HG02840 (cell line): ENCODE data around the gene FFAR4.

Experiments used
- ATAC-seq: cut with Tn5 transposase; IDR thresholded peaks from one replicate; pipeline ENCODE4 v1.9.1; 2021; ENCODE audit warnings: mild to moderate bottlenecking, moderate library complexity, moderate number of reproducible peaks; ENCODE audit not compliant: unreplicated experiment, low FRiP score

FFAR4 gene

GRCh38 chr10:93570383-93570782 is 3.9 kb downstream of the FFAR4 start:
- no peak for ATAC-seq

GRCh38 chr10:93572606-93573005 is 6.1 kb downstream of the FFAR4 start:
- ATAC-seq = no peak

- no peak for ATAC-seq
Measured at GRCh38 chr10:93573051-93573909, 6.8 kb downstream of the FFAR4 start.

- ATAC-seq = no peak
Measured at GRCh38 chr10:93573924-93574323, 7.5 kb downstream of the FFAR4 start.

GRCh38 chr10:93576888-93577287 is 10.4 kb downstream of the FFAR4 start:
- no peak for ATAC-seq

GRCh38 chr10:93577565-93577964 is 11.1 kb downstream of the FFAR4 start:
- no peak for ATAC-seq

GRCh38 chr10:93579089-93579488 is 12.6 kb downstream of the FFAR4 start:
- no peak for ATAC-seq

GRCh38 chr10:93579985-93580711 is 13.7 kb downstream of the FFAR4 start:
- no peak for ATAC-seq

GRCh38 chr10:93580828-93581227 is 14.4 kb downstream of the FFAR4 start:
- no peak for ATAC-seq

- no peak for ATAC-seq
Measured at GRCh38 chr10:93584445-93584844, 18.0 kb downstream of the FFAR4 start.

GRCh38 chr10:93589648-93590562 is 23.4 kb downstream of the FFAR4 start:
- no peak for ATAC-seq

- no peak for ATAC-seq
Measured at GRCh38 chr10:93590638-93591037, 24.2 kb downstream of the FFAR4 start.

GRCh38 chr10:93591065-93591808 is 24.8 kb downstream of the FFAR4 start:
- no peak for ATAC-seq

- no peak for ATAC-seq
Measured at GRCh38 chr10:93593254-93593653, 26.8 kb downstream of the FFAR4 start.

- ATAC-seq = no peak
Measured at GRCh38 chr10:93593749-93594148, 27.3 kb downstream of the FFAR4 start.

GRCh38 chr10:93594518-93594917 is 28.1 kb downstream of the FFAR4 start:
- ATAC-seq = no peak

GRCh38 chr10:93595378-93596161 is 29.1 kb downstream of the FFAR4 start:
- ATAC-seq = no peak

GRCh38 chr10:93596539-93596938 is 30.1 kb downstream of the FFAR4 start:
- ATAC-seq = no peak

- ATAC-seq = no peak
Measured at GRCh38 chr10:93597075-93597599, 30.7 kb downstream of the FFAR4 start.
